NCI-H2227 (cell line): ENCODE data around the gene SMIM23.

ENCODE experiments used
- DNase-seq: peaks from one replicate; lab custom pipeline; 2025; ENCODE audit not compliant: unreplicated experiment; lab: John Stamatoyannopoulos, UW

Gene SMIM23

DNA sequence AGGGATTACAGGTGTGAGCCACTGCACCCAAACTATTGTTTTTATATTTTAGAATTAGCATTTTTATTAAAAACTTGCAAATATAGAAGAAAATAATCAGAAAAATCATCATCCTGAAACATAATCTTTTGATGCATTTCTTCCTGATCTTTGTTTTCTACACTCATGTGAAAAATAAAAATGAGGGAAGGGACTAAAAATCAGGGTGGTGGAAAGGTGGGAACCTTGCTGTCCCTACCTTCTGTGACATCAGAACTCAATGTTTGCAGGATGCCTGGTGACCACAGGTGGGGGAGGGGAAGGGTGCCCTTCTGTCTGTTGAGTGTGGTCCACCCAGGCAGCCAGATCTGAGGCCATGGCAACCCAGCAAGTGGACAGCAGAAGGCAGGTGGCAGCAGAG is at the start of gene SMIM23:
SMIM23 (plus strand) TSS at position 301 of the 400 bp plus-strand sequence; CDS start at position 356, 55 bp downstream.
- DNase-seq = no peak

DNA sequence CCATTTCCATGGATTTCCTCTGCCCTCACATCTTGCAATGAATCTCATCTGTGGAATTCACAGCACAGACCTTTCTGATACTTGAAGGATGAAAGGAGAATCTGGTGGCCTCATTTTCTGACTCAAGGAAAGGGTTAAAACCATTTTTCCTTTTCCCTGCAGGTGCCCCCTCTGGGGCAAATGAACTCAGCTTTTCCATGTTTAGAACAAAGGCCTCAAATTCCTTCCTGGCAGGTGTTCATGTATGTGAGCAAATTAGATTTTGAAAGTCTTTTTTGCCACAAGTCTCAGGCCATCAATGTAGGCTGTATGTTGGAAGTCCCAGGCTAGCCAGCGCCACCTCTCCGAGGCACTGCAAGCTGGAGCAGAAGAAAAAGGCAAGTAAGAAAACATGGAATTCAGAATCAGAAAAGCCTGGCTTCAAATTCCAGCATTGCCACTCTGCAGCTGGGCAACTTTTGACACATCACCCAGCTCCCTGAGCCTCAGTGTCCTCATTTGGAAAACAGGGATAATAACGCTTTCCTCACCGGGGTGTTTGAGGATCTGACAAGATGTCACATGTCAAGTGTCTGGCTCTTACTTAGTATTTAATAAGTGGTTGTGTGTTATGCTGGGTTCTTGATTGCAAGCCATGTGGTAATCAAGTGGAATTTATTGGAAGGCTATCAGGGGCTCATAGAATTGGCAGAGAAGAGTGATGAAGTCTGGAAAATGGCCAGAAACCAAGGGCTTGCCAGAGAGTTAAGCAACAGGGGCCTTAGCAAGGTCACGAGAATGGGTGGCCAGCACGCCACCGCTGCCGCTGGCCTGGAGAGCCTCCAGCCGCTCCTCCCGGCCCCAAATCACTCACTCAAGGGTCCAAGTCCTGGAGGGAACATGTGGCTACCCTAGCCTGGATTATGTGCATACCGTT is 48.4 kb upstream of the SMIM23 start:
- no peak for DNase-seq

DNA sequence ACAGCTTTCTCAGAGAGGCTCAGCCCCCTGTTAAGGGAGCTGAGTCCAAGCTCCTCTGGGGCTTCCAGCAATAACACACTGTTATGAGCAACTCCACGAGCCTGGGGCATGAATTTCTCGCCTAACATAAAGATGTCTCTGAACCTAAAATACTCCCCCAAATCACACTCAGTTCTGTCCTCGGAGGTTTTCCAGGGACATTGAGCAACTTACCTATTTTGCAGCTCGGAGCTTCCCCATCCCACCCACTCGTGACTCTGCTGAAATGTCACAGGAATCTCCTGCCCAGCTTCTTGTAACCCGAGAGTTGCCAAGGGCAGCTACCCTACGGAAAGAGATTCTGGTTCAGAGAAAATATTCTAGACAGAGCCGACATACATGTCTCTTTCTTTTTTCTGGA is 47.1 kb upstream of the SMIM23 start:
- no peak for DNase-seq

DNA sequence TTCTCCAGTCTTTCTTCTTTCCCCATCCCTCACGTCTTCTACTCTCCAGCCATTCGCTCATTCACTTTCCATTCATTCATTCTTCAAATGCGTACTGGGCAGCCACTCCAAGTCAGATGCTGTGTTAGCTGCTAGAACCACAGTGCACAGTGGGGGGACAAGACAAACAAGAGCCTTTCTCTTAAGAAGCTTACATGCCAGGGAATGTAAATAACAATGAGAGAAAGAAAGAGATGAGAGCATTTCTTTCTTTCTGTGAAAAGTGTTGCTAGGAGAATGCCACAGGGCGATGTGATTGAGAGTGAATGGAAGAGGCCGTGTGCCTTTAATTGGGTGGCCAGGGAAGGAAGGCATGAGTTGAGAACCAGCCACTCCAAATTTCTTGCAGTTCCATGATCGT is 46.3 kb upstream of the SMIM23 start:
- DNase-seq = no peak

DNA sequence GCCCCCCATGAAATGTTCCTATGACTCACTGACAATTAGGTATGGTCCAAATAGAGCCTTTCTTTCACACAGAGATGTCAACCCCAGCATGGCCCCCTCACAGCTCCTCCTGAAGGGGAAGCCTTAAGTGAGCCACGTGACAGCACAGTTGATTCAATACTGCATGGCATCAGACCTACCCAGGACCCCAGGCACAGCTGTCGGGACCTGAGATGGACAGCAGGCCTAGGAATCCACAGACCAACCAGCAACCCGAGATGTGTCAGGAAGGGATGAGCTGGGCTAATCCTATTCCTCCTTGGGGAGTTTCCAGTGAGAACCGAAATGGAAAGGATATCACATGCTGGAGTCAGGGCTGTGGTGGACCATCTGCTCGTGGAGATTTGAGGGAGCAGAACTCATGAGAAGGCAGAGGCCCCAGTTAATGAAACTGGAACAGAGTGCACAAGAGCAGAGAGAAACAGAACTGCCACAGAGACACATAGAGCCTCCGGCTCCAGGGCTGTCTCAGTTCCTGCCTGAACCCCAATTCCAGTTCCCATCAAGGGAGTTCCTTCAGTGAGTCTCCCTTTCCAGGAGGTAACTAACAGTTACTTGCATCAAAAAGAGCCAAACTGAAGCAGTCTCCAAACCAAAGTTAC is 42.1 kb upstream of the SMIM23 start:
- DNase-seq = no peak

DNA sequence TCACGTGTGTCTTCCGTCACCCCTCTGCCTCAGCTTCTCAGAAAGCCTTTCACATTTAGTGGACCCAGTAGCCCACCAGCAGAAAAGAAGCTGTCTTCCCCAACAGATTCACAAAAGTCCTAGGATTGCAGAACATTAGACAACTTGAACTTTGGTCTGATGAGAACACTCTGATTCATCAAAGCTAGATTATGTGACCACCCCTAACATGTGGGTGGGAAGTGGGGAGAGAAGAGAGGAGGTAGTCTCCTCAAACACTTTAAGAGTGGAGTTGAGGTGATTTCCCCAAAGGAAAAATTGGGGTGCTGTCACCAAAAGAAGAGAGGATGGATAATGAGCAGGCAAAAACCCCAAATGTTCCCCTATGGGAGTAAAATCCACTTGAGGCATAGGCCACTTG is 41.4 kb upstream of the SMIM23 start:
- DNase-seq = no peak

DNA sequence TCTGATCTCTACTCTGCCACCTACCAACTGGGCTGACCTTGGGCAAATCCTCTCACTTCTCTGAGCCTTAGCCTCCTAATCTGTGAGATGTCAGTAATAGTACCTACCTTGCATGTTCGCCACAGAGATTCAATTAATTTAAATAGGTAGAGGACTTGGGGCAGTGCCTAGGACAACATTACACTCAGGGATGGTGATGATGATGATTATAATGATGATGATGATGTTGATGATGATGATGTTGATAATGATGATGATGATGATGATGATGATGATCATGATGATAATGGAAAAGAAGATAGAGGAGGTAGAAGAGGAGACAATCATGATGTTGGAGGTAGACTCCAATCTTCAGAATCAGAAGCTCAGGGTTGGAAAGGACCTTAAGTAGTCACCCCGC is 40.7 kb upstream of the SMIM23 start:
- DNase-seq = no peak

DNA sequence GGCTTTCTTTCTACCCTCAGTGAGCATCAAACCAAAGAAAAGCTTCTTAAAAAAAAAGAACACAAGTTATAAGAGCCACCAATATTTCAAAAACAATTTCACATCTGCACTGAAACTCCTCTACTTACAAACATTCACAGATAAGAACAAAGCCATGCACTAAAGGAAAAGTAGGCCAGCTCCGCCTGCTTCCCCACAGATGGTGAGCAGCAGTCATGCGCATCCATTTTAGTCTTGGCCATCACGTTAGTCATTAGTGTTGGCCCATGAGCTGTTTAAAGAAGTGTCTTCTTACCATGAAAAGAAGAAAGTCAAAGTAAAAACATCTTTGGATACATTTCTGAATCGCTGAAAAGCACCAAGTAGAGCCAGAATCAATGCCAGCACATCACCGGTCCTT is 40.0 kb upstream of the SMIM23 start:
- DNase-seq = no peak

DNA sequence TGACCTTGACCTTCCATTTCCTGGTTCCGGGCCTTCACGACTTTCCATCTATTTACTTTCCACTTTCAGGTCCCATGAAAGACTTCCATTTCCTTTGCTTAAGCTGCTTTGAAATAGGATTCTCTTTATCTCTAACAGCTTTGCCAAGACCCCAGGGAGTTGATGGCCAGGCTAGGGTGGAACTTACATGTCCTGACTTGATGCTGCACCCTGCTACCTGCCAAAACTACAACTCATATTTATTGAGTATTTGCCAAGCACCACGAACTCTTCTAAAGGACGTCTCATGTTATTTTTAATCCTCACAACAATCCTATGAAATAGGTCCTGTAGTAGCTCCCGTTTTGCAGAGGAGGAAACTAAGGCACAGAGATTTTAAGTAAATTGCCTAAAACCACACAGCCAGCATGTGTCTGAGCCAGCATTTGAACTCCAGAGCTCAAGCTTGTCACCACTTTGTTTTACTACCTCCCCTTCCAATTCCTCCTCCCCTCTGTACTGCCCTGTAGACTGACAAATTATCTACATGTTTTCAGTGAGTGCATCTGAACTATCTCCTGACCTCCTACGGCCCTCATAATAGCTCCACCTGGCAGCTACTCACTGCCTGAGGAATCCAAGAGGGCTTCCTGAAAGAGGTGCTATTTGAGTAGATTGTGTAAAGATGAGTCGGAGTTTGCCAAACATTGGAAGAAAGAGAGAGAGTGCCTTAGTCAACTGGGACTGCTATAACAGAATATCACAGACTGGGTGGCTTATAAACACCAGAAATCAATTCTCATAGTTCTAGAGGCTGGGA is 38.4 kb upstream of the SMIM23 start:
- DNase-seq = no peak

DNA sequence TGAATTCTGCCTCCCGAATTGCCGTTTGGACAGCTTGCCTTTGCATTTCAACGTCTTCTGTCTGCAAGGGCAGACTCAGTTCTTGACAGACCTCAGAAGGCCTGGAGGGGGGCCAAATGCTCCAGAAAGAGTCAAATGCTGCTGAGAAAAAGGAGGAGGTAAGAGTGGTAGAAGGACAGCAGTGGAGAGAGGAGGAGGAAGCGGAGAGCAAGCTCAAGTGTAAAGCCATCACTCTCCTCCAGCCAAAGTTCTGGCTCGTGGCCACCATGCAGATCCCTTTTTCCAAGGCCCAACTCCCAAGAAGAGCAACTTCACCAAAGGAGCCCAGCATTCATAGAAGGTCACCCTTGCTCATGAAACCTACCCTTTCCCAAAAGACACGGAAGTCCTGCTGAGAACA is 36.9 kb upstream of the SMIM23 start:
- DNase-seq = no peak

DNA sequence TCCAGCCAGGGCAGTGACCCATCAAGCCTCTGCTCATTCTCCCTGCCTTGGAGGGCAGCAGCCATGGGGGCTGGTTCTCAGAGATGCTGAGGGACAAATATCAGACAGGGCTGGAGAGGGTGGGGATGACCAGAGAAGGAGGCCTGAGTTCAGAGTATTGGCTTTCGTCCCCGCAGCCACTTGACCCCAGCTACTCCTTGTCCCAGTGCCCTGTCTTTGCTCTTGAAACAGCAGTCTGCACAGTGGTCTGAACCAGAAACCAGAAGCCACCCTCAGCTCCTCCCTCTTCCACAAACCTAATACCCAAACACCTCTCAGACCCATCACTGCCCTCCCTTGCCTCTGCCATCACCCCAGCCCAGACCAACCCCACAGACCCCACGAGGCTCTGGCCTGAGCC is 36.3 kb upstream of the SMIM23 start:
- DNase-seq = no peak

DNA sequence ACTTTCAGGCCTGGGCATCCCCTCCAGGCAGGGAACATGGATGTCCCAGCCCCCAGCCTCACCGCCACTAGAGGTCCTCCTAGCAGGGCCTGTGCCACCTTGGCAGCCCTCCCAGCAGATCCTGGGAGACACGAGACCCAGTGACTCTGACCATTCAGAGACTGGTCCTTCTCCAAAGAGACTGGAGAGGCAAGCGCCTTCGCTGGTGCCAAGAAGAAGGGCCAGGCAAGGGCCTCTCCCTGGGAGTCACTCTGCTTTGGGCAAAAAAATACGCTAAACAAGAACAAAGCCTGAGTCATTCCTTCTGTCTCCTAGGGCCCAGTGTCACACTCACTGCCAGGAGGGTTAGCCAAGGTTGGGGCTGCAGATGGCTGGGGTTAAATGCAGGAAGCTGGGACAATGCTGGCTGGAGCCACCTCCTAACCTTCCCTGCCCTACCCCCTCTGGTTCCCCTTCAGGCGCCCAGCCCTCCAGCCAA is 35.3 kb upstream of the SMIM23 start:
- DNase-seq = no peak

DNA sequence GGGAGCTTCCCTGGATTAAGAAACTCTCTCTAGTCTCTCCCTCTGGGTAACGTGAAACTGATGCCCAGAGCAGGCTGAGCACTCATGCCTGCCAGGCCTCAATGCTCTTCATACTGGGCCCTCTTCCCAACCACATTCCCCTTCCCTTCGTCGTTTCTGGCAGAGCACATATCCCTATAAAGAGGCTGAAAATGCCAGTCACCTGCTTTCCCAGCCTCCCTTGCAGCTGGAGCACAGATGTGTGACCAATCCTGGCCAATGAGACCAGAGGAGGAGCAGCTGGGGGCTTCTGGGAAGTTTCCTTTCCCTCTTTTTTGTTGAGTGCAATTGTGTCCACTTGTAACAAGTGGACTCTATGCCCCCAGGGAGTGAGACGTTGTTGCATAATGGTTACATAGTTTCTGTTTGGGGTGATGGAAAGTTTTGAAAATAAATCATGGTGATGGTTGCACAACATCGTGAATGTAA is 30.2 kb upstream of the SMIM23 start:
- DNase-seq = no peak

DNA sequence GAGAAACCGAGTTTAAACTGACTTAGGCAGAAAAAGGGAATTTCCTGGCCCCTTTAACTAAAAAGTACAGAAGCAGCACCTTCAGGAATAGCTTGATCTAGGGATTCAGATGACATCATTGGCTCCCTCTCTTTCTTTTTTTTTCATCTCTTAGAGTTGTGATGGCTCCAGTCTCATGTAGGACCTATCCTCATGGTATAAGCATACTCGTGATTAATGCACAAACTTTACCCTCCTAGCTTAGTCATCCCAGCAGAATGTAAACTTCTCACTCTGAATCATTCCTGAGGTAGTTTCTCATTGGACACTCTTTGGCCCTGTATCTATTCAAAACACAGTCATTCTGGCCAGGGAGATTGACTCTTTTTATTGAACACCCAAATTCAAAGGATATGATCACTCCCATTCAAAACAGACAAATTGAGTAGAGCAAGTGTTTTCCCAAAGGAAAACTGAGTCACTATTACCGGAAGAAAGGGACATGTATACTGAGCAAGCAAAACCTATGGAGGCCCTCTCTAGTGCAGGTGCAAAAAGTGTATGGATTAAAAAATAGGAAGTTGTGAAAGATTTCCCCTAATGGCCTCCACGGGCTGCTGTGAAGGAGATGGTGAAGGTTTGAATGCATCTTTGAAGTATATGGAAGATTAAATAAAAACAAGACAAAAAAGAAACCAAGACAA is 27.6 kb upstream of the SMIM23 start:
- DNase-seq = no peak

DNA sequence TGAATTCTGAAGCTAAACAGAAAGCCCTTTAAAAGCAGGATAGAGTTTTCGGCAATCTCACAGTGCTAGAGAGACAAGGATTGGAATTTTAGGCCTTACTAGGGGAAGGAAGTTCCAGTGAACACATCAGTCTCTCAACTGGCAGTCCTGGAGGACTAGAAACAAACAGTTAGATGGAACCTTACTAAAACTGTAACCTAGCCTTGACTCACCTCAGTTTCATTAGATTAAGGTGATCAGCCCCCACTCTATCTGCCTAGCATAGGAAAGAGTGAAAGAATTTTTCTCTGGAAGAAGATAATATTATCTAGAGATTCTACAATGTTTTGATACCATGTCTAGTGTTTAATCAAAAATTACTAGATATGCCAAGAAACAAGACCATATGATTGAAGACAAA is 25.8 kb upstream of the SMIM23 start:
- no peak for DNase-seq

DNA sequence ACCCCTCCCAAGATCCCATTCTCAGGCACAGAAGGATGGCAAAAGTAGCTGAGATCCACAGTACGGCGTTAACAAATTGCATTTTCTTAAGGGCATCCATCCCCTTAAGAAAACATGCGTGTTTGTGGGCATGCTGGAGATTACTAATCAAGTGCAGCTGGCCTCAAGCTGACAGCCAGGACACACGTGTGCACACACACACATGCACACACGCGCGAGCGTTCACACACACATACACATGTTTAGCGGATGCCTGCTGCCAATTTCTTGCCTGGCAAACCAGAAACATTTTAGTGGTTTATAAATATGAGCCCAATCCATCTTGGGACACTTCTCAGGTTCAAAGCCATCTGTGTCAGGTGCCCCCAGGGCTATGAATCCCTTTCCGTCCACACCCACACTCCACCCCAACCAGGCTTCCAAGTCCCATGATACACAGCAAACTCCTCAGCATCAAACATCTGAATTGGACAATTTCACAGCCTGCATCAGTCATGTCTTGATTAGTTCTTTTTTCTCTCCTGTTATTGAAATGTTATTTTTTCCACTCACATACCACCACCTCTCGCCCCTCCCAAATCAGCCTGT is 23.5 kb upstream of the SMIM23 start:
- no peak for DNase-seq

DNA sequence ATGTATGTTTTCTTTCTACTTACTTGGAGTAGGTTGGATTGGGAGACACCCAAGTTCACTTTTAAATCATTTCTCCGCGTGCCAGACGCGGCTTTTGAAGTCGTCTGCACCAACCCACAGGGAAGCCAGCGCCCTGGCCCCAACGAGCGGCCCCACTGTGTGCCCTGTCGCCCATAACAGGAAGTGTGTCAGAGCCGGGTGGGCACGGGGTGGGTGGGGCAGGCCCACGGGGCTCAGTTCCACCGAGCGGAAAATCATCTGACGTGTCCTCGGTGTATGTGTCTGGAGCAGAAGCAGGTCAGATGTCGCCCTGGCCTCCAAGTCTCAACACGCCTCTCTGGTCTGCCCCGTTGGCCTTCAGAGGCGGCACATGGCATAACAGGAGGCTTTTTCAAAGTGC is 22.7 kb upstream of the SMIM23 start:
- DNase-seq = no peak

DNA sequence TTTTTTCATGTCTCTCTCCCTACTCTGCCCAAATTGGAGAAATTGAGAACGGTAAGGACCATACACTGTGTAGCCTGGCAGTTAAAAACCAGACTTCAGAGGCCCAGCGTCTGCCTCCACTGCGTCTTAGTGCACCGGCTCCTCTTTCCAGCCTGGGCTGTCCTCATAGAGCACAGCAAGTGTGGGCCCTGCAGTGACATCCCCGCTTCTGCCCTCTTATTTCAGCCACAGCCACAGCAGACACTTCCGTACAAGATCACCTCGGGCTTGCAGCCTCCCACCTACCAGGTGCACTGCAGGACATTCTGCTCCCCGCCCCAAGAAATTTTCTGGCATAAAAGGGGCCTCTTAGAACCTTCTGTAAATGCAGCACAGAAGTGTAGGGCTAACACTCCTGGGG is 21.4 kb upstream of the SMIM23 start:
- no peak for DNase-seq

DNA sequence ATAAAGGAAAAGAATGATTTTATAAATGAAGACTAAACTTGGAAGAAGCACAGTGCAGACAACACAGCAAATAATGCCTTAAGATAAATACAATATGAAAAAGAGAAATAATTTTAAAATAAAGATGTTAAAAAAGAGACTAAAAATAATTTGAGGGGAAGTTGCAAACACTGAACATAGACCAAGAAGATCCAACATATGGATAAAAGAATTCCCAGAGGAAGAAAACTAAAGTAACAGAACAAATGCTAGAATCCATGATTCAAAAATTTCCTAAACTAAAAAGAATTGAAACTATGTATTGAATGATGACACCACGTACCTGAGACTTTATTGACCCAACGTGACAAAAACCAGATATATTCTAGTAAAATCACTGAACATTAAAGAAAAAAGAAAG is 18.7 kb upstream of the SMIM23 start:
- no peak for DNase-seq

DNA sequence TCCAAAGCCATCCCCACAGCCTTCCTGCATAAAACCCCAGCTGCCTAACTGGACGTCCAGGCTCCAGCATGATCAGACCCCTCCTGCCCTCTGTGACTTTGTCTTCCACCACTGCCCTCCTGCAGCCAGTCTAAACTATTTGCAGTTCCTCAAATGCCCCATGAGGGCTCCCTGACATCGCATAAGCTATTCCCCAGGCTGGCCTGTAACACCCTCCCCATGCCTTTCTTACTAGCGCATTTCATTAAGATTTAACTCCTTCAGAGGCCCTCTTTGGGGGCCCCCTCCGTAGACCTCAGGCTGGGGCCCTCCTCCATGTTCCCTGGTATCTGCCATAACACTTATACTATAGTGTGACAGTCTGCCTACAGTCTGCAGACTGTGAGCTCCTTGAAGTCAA is 15.5 kb upstream of the SMIM23 start:
- DNase-seq = no peak

DNA sequence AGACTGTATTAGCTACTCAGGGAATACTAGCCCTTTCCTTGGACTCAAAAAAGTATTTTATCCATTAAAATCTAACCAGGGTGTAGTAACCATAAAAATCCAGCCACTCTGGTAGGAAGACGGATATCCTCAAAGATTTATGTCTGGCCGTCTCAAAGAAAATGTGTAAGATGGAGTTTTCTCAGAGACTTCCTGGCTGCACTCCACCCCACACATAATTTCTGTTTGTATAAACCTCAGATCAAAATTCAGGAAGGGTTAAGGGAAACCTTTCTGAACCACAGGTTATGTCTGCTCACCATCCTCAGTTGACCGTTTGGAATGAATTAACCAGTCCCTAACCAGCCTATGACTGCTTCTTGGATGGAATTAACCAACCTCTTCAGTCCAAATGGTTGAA is 13.8 kb upstream of the SMIM23 start:
- DNase-seq = no peak
